Measurements from ENCODE around the gene DGKZ.

DGKZ gene

GRCh38 chr11:46321757-46322156 is 25.5 kb upstream of the DGKZ start:
- ChIA-PET POLR2A (ENCODE audit: low non-redundant PET) (no interaction called here), CTCF (interaction anchor here (1.1 kb wide), 1 partner anchor 70 kb away, joined by 3 read pairs; no protein-coding TSS in a partner anchor)
- DNase-seq (ENCODE audit: low spot score), result no peak
- TF ChIP-seq, protein P1, sequence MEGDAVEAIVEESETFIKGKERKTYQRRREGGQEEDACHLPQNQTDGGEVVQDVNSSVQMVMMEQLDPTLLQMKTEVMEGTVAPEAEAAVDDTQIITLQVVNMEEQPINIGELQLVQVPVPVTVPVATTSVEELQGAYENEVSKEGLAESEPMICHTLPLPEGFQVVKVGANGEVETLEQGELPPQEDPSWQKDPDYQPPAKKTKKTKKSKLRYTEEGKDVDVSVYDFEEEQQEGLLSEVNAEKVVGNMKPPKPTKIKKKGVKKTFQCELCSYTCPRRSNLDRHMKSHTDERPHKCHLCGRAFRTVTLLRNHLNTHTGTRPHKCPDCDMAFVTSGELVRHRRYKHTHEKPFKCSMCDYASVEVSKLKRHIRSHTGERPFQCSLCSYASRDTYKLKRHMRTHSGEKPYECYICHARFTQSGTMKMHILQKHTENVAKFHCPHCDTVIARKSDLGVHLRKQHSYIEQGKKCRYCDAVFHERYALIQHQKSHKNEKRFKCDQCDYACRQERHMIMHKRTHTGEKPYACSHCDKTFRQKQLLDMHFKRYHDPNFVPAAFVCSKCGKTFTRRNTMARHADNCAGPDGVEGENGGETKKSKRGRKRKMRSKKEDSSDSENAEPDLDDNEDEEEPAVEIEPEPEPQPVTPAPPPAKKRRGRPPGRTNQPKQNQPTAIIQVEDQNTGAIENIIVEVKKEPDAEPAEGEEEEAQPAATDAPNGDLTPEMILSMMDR (conservative IDR thresholded peaks at IDR 0.05; ENCODE audit: low read depth), result no peak
- H3K27ac ChIP-seq, result no peak overlapping the region

GRCh38 chr11:46322759-46323158 is 24.5 kb upstream of the DGKZ start:
- H3K27ac ChIP-seq, result no peak overlapping the region
- POLR2A ChIA-PET (ENCODE audit: low non-redundant PET), result no interaction called here
- no peak for DNase-seq (ENCODE audit: low spot score)
- TF ChIP-seq, protein P1 (conservative IDR thresholded peaks at IDR 0.05; ENCODE audit: low read depth), result no peak
- CTCF ChIA-PET, result interaction anchor here (1.1 kb wide), 1 partner anchor 69 kb away, joined by 3 read pairs; no protein-coding TSS in a partner anchor

DNA sequence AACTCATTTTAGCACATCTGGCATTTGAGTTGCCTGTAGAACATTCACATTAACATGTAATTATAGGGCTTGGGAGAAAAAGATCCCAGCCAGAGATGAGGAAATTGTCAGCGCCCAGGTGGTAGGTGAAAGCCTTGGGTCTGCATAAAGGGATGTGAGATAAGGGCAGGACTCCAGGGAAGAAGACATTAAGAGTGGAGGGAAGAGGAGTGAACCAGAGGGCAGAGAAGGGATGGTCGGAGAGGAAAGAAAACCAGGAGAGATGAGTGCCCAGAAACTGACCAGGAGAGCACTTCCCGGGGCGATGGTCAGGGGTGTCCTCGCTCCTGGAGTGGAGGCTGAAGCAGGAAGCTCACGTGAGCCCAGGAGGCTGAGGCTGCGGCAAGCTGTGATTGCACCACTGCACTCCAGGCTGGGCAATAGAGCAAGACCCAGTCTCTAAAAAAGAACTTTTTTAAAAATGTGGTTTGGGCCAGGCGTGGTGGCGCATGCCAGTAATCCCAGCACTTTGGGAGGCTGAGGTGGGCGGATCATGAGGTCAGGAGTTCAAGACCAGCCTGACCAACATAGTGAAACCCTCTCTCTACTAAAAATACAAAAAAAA is 20.3 kb upstream of the DGKZ start:
- POLR2A ChIA-PET (ENCODE audit: low non-redundant PET), result no interaction called here
- DNase-seq (ENCODE audit: low spot score), result no peak
- TF ChIP-seq, protein P1 (conservative IDR thresholded peaks at IDR 0.05; ENCODE audit: low read depth), result no peak
- CTCF ChIA-PET, result interaction anchor here (0.7 kb wide), 2 partner anchors 33 to 360 kb away, joined by 4 read pairs; no protein-coding TSS in a partner anchor
- no peak overlapping the region for H3K27ac ChIP-seq

- POLR2A ChIA-PET (ENCODE audit: low non-redundant PET), result no interaction called here
- CTCF ChIA-PET, result no interaction called here
- TF ChIP-seq, protein P1 (conservative IDR thresholded peaks at IDR 0.05; ENCODE audit: low read depth), result no peak
Measured at GRCh38 chr11:46327829-46328228, 19.4 kb upstream of the DGKZ start.

GRCh38 chr11:46330154-46330553 is 17.1 kb upstream of the DGKZ start:
- ChIA-PET POLR2A (ENCODE audit: low non-redundant PET) (no interaction called here), CTCF (interaction anchor here (0.5 to 1.0 kb wide), 4 partner anchors 46 to 823 kb away, joined by 3 to 4 read pairs (median 3); no protein-coding TSS in a partner anchor)
- no peak for DNase-seq (ENCODE audit: low spot score)
- H3K27ac ChIP-seq, result no peak overlapping the region
- TF ChIP-seq, protein P1 (conservative IDR thresholded peaks at IDR 0.05; ENCODE audit: low read depth), result no peak

More at GRCh38 chr11:46327829-46328228, 19.4 kb upstream of the DGKZ start:
- no peak for DNase-seq (ENCODE audit: low spot score)
- no peak overlapping the region for H3K27ac ChIP-seq

- TF ChIP-seq, protein P1 (conservative IDR thresholded peaks at IDR 0.05; ENCODE audit: low read depth), result no peak
- no peak overlapping the region for H3K27ac ChIP-seq
- POLR2A ChIA-PET (ENCODE audit: low non-redundant PET), result no interaction called here
- no peak for DNase-seq (ENCODE audit: low spot score)
- CTCF ChIA-PET, result interaction anchor here (1.0 kb wide), 1 partner anchor 91 kb away, joined by 3 read pairs; no protein-coding TSS in a partner anchor
Measured at GRCh38 chr11:46330563-46331281, 16.5 kb upstream of the DGKZ start.
